HTR-8/SVneo (cell line): ENCODE data around the gene UFD1.

Experiments used
- DNase-seq: peaks from one replicate; pipeline ENCODE4 v3.0.0; 2011; ENCODE audit warnings: low spot score, mixed read lengths; ENCODE audit not compliant: insufficient read length
- FAIRE-seq: peaks from 2 replicates; lab custom pipeline; 2011; peaks lifted over from hg19 to GRCh38; lab: Jason Lieb, UNC

Gene UFD1

GRCh38 chr22:19516378-19517170, 37.6 kb upstream of the UFD1 start:
- DNase-seq: no peak
- FAIRE-seq: no peak

GRCh38 chr22:19515654-19516377, 36.8 kb upstream of the UFD1 start:
- no peak for DNase-seq
- no peak for FAIRE-seq

GRCh38 chr22:19514831-19515565, 36.0 kb upstream of the UFD1 start:
- DNase-seq (no peak), FAIRE-seq (no peak)

GRCh38 chr22:19513823-19514222, 34.8 kb upstream of the UFD1 start:
- no peak for FAIRE-seq

GRCh38 chr22:19510919-19511341, 31.9 kb upstream of the UFD1 start:
- no peak for FAIRE-seq
- DNase-seq: no peak

More at GRCh38 chr22:19513823-19514222, 34.8 kb upstream of the UFD1 start:
- no peak for DNase-seq

- no peak for FAIRE-seq
Observed at GRCh38 chr22:19509923-19510322, 30.9 kb upstream of the UFD1 start.

GRCh38 chr22:19509191-19509590, 30.2 kb upstream of the UFD1 start:
- no peak for DNase-seq
- no peak for FAIRE-seq

More at GRCh38 chr22:19509923-19510322, 30.9 kb upstream of the UFD1 start:
- DNase-seq: no peak

- FAIRE-seq (no peak), DNase-seq (no peak)
Observed at GRCh38 chr22:19508024-19508776, 29.2 kb upstream of the UFD1 start.

GRCh38 chr22:19507534-19507861, 28.5 kb upstream of the UFD1 start:
- no peak for FAIRE-seq
- no peak for DNase-seq

GRCh38 chr22:19506212-19506611, 27.2 kb upstream of the UFD1 start:
- no peak for DNase-seq
- FAIRE-seq: no peak

GRCh38 chr22:19505735-19506126, 26.7 kb upstream of the UFD1 start:
- DNase-seq: no peak
- FAIRE-seq: no peak

GRCh38 chr22:19504900-19505734, 26.1 kb upstream of the UFD1 start:
- DNase-seq (no peak), FAIRE-seq (no peak)

GRCh38 chr22:19503869-19504268, 24.9 kb upstream of the UFD1 start:
- FAIRE-seq: no peak
- DNase-seq: no peak

- DNase-seq (no peak), FAIRE-seq (no peak)
Observed at GRCh38 chr22:19503367-19503766, 24.4 kb upstream of the UFD1 start.

GRCh38 chr22:19501897-19502447, 23.0 kb upstream of the UFD1 start:
- FAIRE-seq (no peak), DNase-seq (no peak)

GRCh38 chr22:19499880-19500242, 20.9 kb upstream of the UFD1 start:
- DNase-seq (no peak), FAIRE-seq (no peak)

GRCh38 chr22:19499236-19499879, 20.4 kb upstream of the UFD1 start:
- DNase-seq: no peak
- no peak for FAIRE-seq

GRCh38 chr22:19498866-19499190, 19.8 kb upstream of the UFD1 start:
- no peak for FAIRE-seq

More at GRCh38 chr22:19498866-19499190, 19.8 kb upstream of the UFD1 start:
- DNase-seq: no peak
